Activated T-cell treated with anti-CD3 and anti-CD28 coated beads, Interleukin-2, amount 50 U/mL, for 72 hours (primary cell): ENCODE measurements around the gene PRPF38A. TPM values are rescaled to one million over a fixed set of nuclear protein-coding genes. Genes with fewer than 3 reads are reported as not detected.

Experiments
- ATAC-seq, 2 donors: fragments of 150-1000 bp; cut with Tn5 transposase; replicated peaks in 1 of 2; 2 replicates each; pipeline ENCODE4 v1.10.0; 2021; ENCODE audit warnings: moderate library complexity in 2 of 2, mild to moderate bottlenecking in 1 of 2
- DNase-seq, 2 donors: peaks; one replicate each; pipeline ENCODE4 v3.0.0; 2021 to 2022; ENCODE audit warnings: mixed read lengths in 1 of 2
- H3K27ac Mint-ChIP-seq: one replicate; pipeline ENCODE4 v1.8.0; 2022; ENCODE audit warnings: mild to moderate bottlenecking, moderate library complexity, mixed read lengths
- H3K27me3 Mint-ChIP-seq: one replicate; pipeline ENCODE4 v1.8.0; 2022; ENCODE audit warnings: low read depth, mixed read lengths
- H3K36me3 Mint-ChIP-seq, 2 donors: one replicate each; pipeline ENCODE4 v1.8.0; 2022; ENCODE audit warnings: mixed read lengths in 2 of 2, mild to moderate bottlenecking in 1 of 2; ENCODE audit not compliant: insufficient read depth in 2 of 2
- H3K4me1 Mint-ChIP-seq: one replicate; pipeline ENCODE4 v1.8.0; 2022; ENCODE audit warnings: low read depth, mixed read lengths
- H3K4me3 Mint-ChIP-seq, 2 donors: one replicate each; pipeline ENCODE4 v1.8.0; 2022; ENCODE audit warnings: mild to moderate bottlenecking in 2 of 2, mixed read lengths in 2 of 2, moderate library complexity in 2 of 2
- H3K9me3 Mint-ChIP-seq, 2 donors: one replicate each; pipeline ENCODE4 v1.8.0; 2022; ENCODE audit warnings: mixed read lengths in 2 of 2
- total RNA-seq, 2 donors: library from RNA; stranded (reverse); gene quantifications; one replicate each; pipeline ENCODE4 v1.2.3, GENCODE V29; 2022

Gene PRPF38A
- total RNA-seq, 2 donors from 2014 or later, result 80.5 to 91.8 TPM

DNA sequence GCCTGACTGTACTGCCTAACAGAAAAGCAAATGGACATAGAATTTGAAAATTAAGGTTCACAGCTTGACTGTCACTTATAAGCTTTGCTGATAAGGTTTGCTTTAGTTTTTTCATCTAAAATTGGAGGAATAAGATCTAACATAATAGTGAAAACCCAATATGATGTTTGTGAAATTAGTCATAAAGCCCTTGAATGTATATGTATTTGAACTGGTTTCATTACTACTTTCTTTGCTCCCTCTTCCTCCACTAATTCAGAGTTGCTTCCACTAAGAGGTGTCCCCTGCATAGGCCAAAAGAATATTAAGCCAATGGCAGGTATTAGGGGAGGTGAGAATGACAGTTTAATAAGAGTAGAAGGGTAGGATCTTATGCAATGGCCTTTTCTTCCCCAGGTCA, 10.5 kb downstream of the PRPF38A start:
- peak; percentile 31 to 32 for ATAC-seq
- H3K27ac Mint-ChIP-seq, result peak overlapping the region; percentile 54
- H3K4me1 Mint-ChIP-seq, result peaks cover 22% of the 10 kb centered on the region
- H3K4me3 Mint-ChIP-seq, result no peak overlapping the region
- H3K9me3 Mint-ChIP-seq, result no peaks in the 10 kb centered on the region
- no peak for DNase-seq
- H3K27me3 Mint-ChIP-seq, result no peaks in the 10 kb centered on the region
- peaks cover 16 to 46% of the 10 kb centered on the region in 2 donors for H3K36me3 Mint-ChIP-seq

DNA sequence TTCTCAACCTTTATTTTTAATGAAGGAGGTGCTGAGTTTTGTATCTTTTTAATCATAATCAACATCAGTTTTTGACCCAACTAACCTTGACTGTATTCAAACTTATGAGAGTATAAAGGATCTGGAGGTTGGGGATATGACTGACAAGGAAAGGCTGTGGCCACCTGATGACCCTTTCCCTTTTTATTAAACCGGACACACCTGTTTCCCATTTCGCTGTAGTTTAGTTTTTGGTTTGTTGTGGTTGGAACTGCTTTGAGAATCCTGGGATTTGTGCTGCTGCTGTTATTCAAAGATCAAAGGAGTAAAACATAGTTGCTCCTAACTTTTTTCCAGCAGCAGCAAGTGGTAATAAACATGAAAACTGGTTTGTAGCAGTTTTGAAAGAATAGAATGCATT, 12.4 kb downstream of the PRPF38A start:
- Mint-ChIP-seq H3K27me3 (no peaks in the 10 kb centered on the region), H3K4me1 (peaks cover 23% of the 10 kb centered on the region), H3K27ac (peak overlapping the region; percentile 50), H3K36me3 (peaks cover 12 to 36% of the 10 kb centered on the region in 2 donors), H3K9me3 (no peaks in the 10 kb centered on the region), H3K4me3 (no peak overlapping the region)
- ATAC-seq (no peak), DNase-seq (no peak)

DNA sequence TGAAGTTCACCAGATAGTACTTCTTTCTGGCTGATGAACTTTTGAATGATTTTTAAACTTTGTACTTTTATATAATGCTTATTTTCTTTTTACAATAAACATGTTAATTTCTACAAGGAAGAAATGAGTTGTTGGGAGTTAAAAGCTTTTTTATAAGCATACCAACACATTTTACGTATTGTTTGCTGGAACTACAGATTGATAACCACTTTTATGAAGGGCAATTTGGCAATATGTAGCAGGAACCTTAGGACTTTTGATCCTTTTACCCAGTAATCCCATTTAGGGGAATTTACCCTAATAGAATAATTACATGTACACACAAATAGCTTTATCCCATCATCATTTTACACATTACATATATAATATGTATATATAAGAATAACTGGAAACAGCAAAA, 16.3 kb downstream of the PRPF38A start:
- Mint-ChIP-seq H3K36me3 (peaks cover 8 to 29% of the 10 kb centered on the region in 2 donors), H3K4me1 (peaks cover 39% of the 10 kb centered on the region)
- no peak for ATAC-seq

GRCh38 chr1:52423055-52423454, 18.7 kb downstream of the PRPF38A start:
- H3K36me3 Mint-ChIP-seq, result peaks cover 8 to 29% of the 10 kb centered on the region in 2 donors
- no peak overlapping the region for H3K4me3 Mint-ChIP-seq
- DNase-seq (no peak), ATAC-seq (no peak)
- peaks cover 42% of the 10 kb centered on the region for H3K4me1 Mint-ChIP-seq
- H3K27ac Mint-ChIP-seq, result peak overlapping the region; percentile 87
- no peaks in the 10 kb centered on the region for H3K27me3 Mint-ChIP-seq
- no peaks in the 10 kb centered on the region for H3K9me3 Mint-ChIP-seq

More for the DNA sequence above, 16.3 kb downstream of the PRPF38A start:
- H3K27ac Mint-ChIP-seq, result no peak overlapping the region
- no peak for DNase-seq
- no peaks in the 10 kb centered on the region for H3K27me3 Mint-ChIP-seq
- H3K4me3 Mint-ChIP-seq, result no peak overlapping the region
- no peaks in the 10 kb centered on the region for H3K9me3 Mint-ChIP-seq

- Mint-ChIP-seq H3K27me3 (no peaks in the 10 kb centered on the region), H3K27ac (peak overlapping the region; percentile 99), H3K4me3 (peak overlapping the region; percentile 60 to 61), H3K36me3 (peaks cover 8 to 28% of the 10 kb centered on the region in 2 donors), H3K4me1 (peaks cover 42% of the 10 kb centered on the region), H3K9me3 (no peaks in the 10 kb centered on the region)
- DNase-seq, result peak; percentile 66 to 70
- peak; percentile 86 to 91 for ATAC-seq
These were observed 19.4 kb downstream of the PRPF38A start for GRCh38 chr1:52423771-52424170.

- H3K27ac Mint-ChIP-seq, result peak overlapping the region; percentile 99
- no peaks in the 10 kb centered on the region for H3K27me3 Mint-ChIP-seq
- no peaks in the 10 kb centered on the region for H3K9me3 Mint-ChIP-seq
- DNase-seq (peak in 1 of 2 donors; percentile 14), ATAC-seq (peak; percentile 93)
- peaks cover 42% of the 10 kb centered on the region for H3K4me1 Mint-ChIP-seq
- peaks cover 8 to 27% of the 10 kb centered on the region in 2 donors for H3K36me3 Mint-ChIP-seq
- H3K4me3 Mint-ChIP-seq, result peak overlapping the region; percentile 60 to 61
These were observed 19.8 kb downstream of the PRPF38A start for GRCh38 chr1:52424231-52424636.

DNA sequence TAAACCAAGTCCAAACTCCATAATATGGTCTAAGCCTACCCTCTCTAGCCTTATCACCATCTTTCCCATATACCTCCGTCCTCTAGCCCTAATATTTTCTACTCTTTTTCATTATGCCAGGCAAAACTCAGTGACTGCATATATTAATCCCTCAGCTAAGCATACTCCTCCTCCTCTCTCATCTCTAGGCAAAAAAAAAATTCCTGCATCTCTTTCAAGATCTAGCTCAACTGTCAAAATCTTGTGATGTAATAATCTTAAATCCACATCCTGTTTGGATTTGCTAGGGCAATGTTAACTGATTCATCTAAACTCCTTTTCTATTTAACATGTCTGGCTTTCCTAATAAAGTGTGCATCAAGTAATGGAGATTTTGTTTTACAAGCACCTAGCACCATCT, 20.4 kb downstream of the PRPF38A start:
- H3K4me1 Mint-ChIP-seq, result peaks cover 36% of the 10 kb centered on the region
- peak overlapping the region; percentile 99 for H3K27ac Mint-ChIP-seq
- H3K9me3 Mint-ChIP-seq, result no peaks in the 10 kb centered on the region
- DNase-seq (no peak), ATAC-seq (no peak)
- H3K27me3 Mint-ChIP-seq, result no peaks in the 10 kb centered on the region
- H3K36me3 Mint-ChIP-seq, result peaks cover 8 to 22% of the 10 kb centered on the region in 2 donors
- peak overlapping the region in 1 of 2 donors; percentile 60 for H3K4me3 Mint-ChIP-seq

GRCh38 chr1:52426371-52426770, 22.0 kb downstream of the PRPF38A start:
- DNase-seq, result no peak
- ATAC-seq, result no peak
- Mint-ChIP-seq H3K27ac (peak overlapping the region; percentile 59), H3K4me1 (peaks cover 34% of the 10 kb centered on the region), H3K36me3 (peaks cover 8 to 24% of the 10 kb centered on the region in 2 donors), H3K27me3 (no peaks in the 10 kb centered on the region), H3K4me3 (no peak overlapping the region), H3K9me3 (no peaks in the 10 kb centered on the region)

DNA sequence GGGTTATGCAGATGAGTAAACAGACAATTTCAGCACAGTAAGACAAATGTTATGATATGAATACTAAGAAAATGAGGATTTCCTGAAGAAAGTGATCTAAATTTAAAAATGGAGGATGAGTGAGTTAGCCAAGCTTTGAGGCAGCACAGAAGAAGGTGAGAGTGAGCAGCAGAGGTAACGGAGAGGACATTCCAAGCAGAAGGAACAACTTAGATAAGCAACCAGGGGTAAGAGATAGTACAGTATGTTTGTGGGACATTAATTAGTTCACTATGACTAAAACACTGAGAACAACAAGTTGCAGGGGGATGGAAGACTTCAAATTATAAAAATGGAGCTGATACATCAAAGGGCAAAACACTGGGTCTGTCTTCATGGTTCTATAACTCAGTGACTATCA, 22.8 kb downstream of the PRPF38A start:
- H3K4me3 Mint-ChIP-seq, result no peak overlapping the region
- no peaks in the 10 kb centered on the region for H3K27me3 Mint-ChIP-seq
- H3K4me1 Mint-ChIP-seq, result peaks cover 34% of the 10 kb centered on the region
- no peak for DNase-seq
- ATAC-seq, result no peak
- peaks cover 8 to 24% of the 10 kb centered on the region in 2 donors for H3K36me3 Mint-ChIP-seq
- peak overlapping the region; percentile 47 for H3K27ac Mint-ChIP-seq
- no peaks in the 10 kb centered on the region for H3K9me3 Mint-ChIP-seq

- no peak overlapping the region for H3K4me3 Mint-ChIP-seq
- DNase-seq (no peak), ATAC-seq (no peak)
- H3K4me1 Mint-ChIP-seq, result no peaks in the 10 kb centered on the region
- H3K36me3 Mint-ChIP-seq, result peaks cover 1 to 14% of the 10 kb centered on the region in 2 donors
- no peaks in the 10 kb centered on the region for H3K9me3 Mint-ChIP-seq
- no peak overlapping the region for H3K27ac Mint-ChIP-seq
- H3K27me3 Mint-ChIP-seq, result no peaks in the 10 kb centered on the region
These were observed 28.4 kb downstream of the PRPF38A start for GRCh38 chr1:52432807-52433206.

DNA sequence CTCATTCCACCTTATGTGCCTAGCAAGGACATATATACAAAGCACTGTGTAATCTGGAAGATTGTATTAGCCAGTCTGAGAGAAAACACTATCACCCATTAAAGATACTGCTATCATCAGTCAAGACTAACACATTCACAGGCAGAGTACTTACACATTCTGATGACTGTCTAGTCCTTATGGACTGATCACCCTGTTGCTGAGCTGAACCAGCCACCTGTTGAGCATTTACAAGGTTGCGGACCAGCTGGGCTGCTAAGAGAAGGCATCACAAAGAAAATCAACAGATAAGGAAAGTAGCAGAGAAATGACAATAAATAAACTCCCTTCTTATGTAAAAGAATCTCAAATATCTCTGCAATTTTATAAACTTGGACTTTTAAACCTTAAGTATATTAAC, 30.8 kb downstream of the PRPF38A start:
- no peaks in the 10 kb centered on the region for H3K27me3 Mint-ChIP-seq
- no peak overlapping the region for H3K27ac Mint-ChIP-seq
- no peaks in the 10 kb centered on the region for H3K4me1 Mint-ChIP-seq
- ATAC-seq, result no peak
- H3K9me3 Mint-ChIP-seq, result no peaks in the 10 kb centered on the region
- DNase-seq, result no peak
- H3K4me3 Mint-ChIP-seq, result no peak overlapping the region
- peaks cover 0 to 15% of the 10 kb centered on the region in 2 donors for H3K36me3 Mint-ChIP-seq

DNA sequence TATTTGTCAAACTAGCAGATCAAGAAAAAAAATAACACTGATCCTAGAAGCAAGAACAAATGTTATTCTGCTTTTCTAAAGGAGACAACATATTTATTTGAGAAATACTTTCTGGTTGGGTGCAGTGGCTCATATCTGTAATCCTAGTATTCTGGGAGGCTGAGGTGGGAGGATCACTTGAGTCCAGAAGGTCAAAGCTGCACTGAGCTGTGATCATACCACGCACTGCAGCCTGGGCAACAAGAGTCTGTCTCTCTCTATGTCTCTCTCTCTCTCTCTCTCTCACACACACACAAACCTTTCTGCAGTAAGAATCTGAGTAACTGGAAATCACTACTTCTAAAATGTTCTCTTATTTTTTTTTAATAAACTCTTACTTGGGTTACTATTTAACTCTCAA, 31.2 kb downstream of the PRPF38A start:
- H3K27me3 Mint-ChIP-seq, result no peaks in the 10 kb centered on the region
- no peak overlapping the region for H3K27ac Mint-ChIP-seq
- no peaks in the 10 kb centered on the region for H3K4me1 Mint-ChIP-seq
- no peak for DNase-seq
- H3K4me3 Mint-ChIP-seq, result no peak overlapping the region
- no peak for ATAC-seq
- no peaks in the 10 kb centered on the region for H3K9me3 Mint-ChIP-seq
- peaks cover 0 to 15% of the 10 kb centered on the region in 2 donors for H3K36me3 Mint-ChIP-seq

DNA sequence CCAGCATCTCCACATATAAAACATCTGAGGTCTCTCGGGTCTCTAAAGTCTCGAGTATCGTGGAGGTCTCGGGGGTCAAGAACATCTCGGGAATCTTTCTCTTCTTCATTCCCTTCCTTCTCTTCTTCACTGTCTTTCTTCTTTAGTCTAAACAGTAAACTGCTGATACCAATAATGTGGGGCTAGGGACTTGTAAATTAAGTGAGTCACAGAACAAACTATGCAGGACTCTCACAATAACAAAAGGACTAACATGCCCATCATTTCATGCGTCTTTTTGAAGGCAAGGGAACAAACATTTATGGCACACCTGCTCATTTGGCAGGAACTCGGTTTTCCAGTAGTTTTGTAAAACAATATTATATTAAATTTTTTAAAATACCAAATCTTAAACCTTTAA, 32.4 kb downstream of the PRPF38A start:
- Mint-ChIP-seq H3K27me3 (no peaks in the 10 kb centered on the region), H3K9me3 (no peaks in the 10 kb centered on the region), H3K4me1 (no peaks in the 10 kb centered on the region), H3K36me3 (peaks cover 2 to 13% of the 10 kb centered on the region in 2 donors), H3K27ac (no peak overlapping the region), H3K4me3 (no peak overlapping the region)
- ATAC-seq (no peak), DNase-seq (no peak)

DNA sequence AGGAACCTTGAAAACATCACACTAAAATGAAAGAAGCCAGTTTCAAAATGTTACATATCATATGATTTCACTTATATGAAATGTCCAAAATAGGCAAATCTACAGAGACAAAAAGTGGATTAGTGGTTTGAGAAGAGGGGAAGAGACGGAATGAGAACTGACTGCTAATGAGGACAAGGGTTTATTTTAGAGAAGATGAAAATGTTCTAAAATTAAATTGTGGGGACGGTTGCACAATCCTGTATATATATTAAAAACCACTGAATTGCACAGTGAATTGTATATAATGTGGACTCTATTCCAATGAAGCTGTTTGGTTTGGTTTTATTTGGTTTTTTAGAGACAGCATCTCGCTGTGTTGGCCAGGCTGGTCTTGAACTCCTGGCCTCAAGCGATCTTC, 35.6 kb downstream of the PRPF38A start:
- Mint-ChIP-seq H3K4me1 (no peaks in the 10 kb centered on the region), H3K4me3 (no peak overlapping the region), H3K27ac (peak overlapping the region; percentile 36), H3K27me3 (no peaks in the 10 kb centered on the region), H3K36me3 (peaks cover 5 to 17% of the 10 kb centered on the region in 2 donors), H3K9me3 (no peaks in the 10 kb centered on the region)
- ATAC-seq (no peak), DNase-seq (no peak)
